ENCODE measurements around the gene ZSCAN22.

DNA sequence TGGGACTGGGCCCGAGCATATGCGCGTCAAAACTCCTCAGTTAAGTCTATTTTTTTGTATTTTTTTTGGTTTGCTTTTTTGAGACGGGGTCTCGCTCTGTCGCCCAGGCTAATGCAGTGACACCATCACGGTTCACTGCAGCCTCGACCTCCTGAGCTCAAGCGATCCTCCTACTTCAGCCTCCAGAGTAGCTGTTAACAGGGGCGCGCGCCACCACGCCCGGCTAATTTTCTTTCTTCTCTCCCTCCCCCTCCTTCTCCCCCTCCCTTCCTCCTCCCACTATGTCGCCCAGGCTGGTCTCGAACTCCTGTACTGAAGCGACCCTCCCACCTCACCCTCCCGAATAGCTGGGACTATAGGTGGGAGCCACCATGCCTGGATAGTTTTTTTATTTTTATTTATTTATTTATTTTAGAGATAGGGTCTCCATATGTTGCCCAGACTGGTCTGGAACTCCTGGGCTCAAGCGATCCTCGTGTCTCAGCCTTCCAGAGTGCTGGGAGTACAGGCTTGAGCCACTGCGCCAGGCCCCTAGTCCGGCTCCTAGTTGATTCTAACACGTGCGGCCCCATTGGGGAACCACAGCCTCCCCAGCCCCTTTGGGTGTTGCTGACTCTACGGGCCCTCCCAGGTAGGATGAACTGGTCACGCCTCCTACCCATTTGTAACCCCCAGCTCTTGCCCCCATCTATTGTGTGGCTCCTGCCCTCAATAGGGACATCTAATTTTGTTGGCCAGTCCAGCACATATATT, 54.8 kb downstream of the ZSCAN22 start:
- TF ChIP-seq POLR2A (IDR thresholded peaks at IDR 0.05; ENCODE audit: low read length) = no peak
- TF ChIP-seq GATA1 (IDR thresholded peaks at IDR 0.05; ENCODE audit: low read depth, low read length) = no peak

Data from erythroblast (primary cell).